A549 (cell line): ENCODE results near the gene RPL41.

Experiments used
- CHD2 ChIP-seq: fragments of 150-350 bp; IDR thresholded peaks from 2 replicates; pipeline ENCODE4 v1.6.1; 2014; ENCODE audit warnings: low read length; ENCODE audit not compliant: partially characterized antibody
- CTCF ChIP-seq: fragments of >200 bp; sonication (Bioruptor Twin); formaldehyde crosslinking; IDR thresholded peaks from 3 replicates; pipeline ENCODE4 v1.5.1; 2016
- EP300 ChIP-seq, 2 experiments: fragments of >200 bp; sonication (Bioruptor Twin); formaldehyde crosslinking; IDR thresholded peaks; 2 replicates in 1 of 2; 3 replicates in 1 of 2; pipeline ENCODE4 v1.6.1; 2016 to 2017
- HES2 ChIP-seq: fragments of >200 bp; sonication (Bioruptor Twin); formaldehyde crosslinking; IDR thresholded peaks from 2 replicates; pipeline ENCODE4 v1.6.1; 2016
- HOXA7 ChIP-seq: fragments of 250-450 bp; sonication (Bioruptor Pico); IDR thresholded peaks from 2 replicates; pipeline ENCODE4 v1.5.0; 2020; ENCODE audit warnings: mild to moderate bottlenecking, moderate library complexity
- MAFK ChIP-seq: fragments of 450-650 bp; IDR thresholded peaks from 2 replicates; pipeline ENCODE4 v1.6.1; 2014; ENCODE audit not compliant: partially characterized antibody
- MAZ ChIP-seq: fragments of 150-350 bp; IDR thresholded peaks from 2 replicates; pipeline ENCODE4 v1.6.1; 2014; ENCODE audit warnings: antibody characterized with exemption, low read depth, low read length, borderline replicate concordance
- MYC ChIP-seq: IDR thresholded peaks from 2 replicates; pipeline ENCODE4 v1.6.1; 2012; ENCODE audit warnings: mild to moderate bottlenecking, inconsistent platforms, low read length, improper control_type of control experiment, borderline replicate concordance
- RAD21 ChIP-seq, 2 experiments: fragments of >200 bp in 1 of 2; sonication (Bioruptor Twin) in 1 of 2; formaldehyde crosslinking in 1 of 2; IDR thresholded peaks in 1 of 2; conservative IDR thresholded peaks in 1 of 2; 2 replicates in 1 of 2; 3 replicates in 1 of 2; pipeline ENCODE4 v1.6.1; 2012 to 2018; ENCODE audit warnings: inconsistent platforms in 1 of 2

- TF ChIP-seq RAD21 (conservative IDR thresholded peaks at IDR 0.05 in 1 of 2, IDR thresholded peaks at IDR 0.05 in 1 of 2) (no peak), CTCF (no peak), CHD2 (no peak), EP300 (IDR thresholded peaks at IDR 0.05) (no peak), HOXA7 (CRISPR knock-in tag) (no peak), MAFK (no peak), HES2 (no peak), MAZ (no peak), MYC (no peak)
Measured at GRCh38 chr12:56154818-56155217, 38.4 kb downstream of the RPL41 start.
